Measurements from ENCODE around the gene PLA2G7. TPM values are rescaled to one million over a fixed set of nuclear protein-coding genes. Genes with fewer than 3 reads are reported as not detected.

Gene PLA2G7
- total RNA-seq, 3 donors from 2014 or later (not counting 1 experiment from before 2014, with no cell fraction given), result 1.1 TPM; not detected in 2

DNA sequence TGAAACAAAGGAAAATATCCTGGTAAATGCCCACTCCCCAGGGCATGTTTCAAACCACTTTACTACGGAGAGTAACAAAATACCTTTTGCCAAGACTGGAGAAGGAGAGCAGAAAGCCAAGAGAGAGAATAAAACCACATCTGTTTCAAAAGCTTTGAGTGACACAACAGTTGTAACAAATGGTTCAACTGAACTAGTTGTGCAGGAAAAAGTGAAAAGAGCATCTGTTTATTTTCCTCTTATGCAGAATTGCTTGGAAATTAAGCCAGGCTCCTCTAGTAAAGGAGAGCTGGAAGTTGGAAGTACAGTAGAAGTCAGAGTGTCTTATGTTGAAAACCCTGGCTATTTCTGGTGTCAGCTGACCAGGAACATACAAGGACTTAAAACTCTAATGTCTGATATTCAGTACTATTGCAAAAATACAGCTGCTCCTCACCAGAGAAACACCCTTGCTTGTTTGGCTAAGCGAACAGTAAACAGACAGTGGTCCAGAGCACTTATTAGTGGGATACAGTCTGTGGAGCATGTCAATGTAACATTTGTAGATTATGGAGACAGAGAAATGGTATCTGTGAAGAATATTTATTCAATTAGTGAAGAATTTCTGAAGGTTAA is 44.9 kb downstream of the PLA2G7 start:
- H3K27me3 Mint-ChIP-seq (ENCODE audit: low read depth in 2 of 2), result peaks cover 9 to 24% of the 10 kb centered on the region in 2 donors
- intact Hi-C loops (cut with micrococcal nuclease), result no loop called here
- no peaks in the 10 kb centered on the region for H3K4me1 Mint-ChIP-seq
- DNase-seq, result no peak
- no peaks in the 10 kb centered on the region for H3K27me3 ChIP-seq (ENCODE audit: control insufficient read depth, insufficient read depth, low read length)
- no peaks in the 10 kb centered on the region for H3K9me3 ChIP-seq (ENCODE audit: control insufficient read depth, insufficient read depth, low read length)
- TF ChIP-seq, protein P1, sequence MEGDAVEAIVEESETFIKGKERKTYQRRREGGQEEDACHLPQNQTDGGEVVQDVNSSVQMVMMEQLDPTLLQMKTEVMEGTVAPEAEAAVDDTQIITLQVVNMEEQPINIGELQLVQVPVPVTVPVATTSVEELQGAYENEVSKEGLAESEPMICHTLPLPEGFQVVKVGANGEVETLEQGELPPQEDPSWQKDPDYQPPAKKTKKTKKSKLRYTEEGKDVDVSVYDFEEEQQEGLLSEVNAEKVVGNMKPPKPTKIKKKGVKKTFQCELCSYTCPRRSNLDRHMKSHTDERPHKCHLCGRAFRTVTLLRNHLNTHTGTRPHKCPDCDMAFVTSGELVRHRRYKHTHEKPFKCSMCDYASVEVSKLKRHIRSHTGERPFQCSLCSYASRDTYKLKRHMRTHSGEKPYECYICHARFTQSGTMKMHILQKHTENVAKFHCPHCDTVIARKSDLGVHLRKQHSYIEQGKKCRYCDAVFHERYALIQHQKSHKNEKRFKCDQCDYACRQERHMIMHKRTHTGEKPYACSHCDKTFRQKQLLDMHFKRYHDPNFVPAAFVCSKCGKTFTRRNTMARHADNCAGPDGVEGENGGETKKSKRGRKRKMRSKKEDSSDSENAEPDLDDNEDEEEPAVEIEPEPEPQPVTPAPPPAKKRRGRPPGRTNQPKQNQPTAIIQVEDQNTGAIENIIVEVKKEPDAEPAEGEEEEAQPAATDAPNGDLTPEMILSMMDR (IDR thresholded peaks at IDR 0.05), result no peak
- H3K4me1 ChIP-seq (ENCODE audit: control insufficient read depth, insufficient read depth, low read length), result no peaks in the 10 kb centered on the region
- no peaks in the 10 kb centered on the region for H3K9me3 Mint-ChIP-seq
- no peak overlapping the region for H3K27ac ChIP-seq (ENCODE audit: low read length)
- no peak overlapping the region for H3K4me3 ChIP-seq (ENCODE audit: low read length)
- no peak for ATAC-seq
- 93% methylated on average over 1 of the region's 2 CpGs for WGBS (ENCODE audit: insufficient coverage)
- H3K4me3 Mint-ChIP-seq, result no peak overlapping the region
- H3K36me3 Mint-ChIP-seq, result no peaks in the 10 kb centered on the region
- H3K27ac Mint-ChIP-seq, result no peak overlapping the region
- no peaks in the 10 kb centered on the region for H3K36me3 ChIP-seq (ENCODE audit: control insufficient read depth, insufficient read depth, low read length)

- DNase-seq (no peak), ATAC-seq (no peak)
- Mint-ChIP-seq H3K4me1 (no peaks in the 10 kb centered on the region), H3K4me3 (no peak overlapping the region), H3K9me3 (no peaks in the 10 kb centered on the region), H3K36me3 (no peaks in the 10 kb centered on the region), H3K27ac (no peak overlapping the region), H3K27me3 (ENCODE audit: low read depth in 2 of 2) (peaks cover 9 to 24% of the 10 kb centered on the region in 2 donors)
- H3K36me3 ChIP-seq (ENCODE audit: control insufficient read depth, insufficient read depth, low read length), result no peaks in the 10 kb centered on the region
- H3K9me3 ChIP-seq (ENCODE audit: control insufficient read depth, insufficient read depth, low read length), result no peaks in the 10 kb centered on the region
- no peak overlapping the region for H3K27ac ChIP-seq (ENCODE audit: low read length)
- intact Hi-C loops (cut with micrococcal nuclease), result no loop called here
- H3K4me1 ChIP-seq (ENCODE audit: control insufficient read depth, insufficient read depth, low read length), result no peaks in the 10 kb centered on the region
- no peaks in the 10 kb centered on the region for H3K27me3 ChIP-seq (ENCODE audit: control insufficient read depth, insufficient read depth, low read length)
- TF ChIP-seq, protein P1 (IDR thresholded peaks at IDR 0.05), result no peak
- H3K4me3 ChIP-seq (ENCODE audit: low read length), result no peak overlapping the region
- 94% methylated on average over 3 of the region's 3 CpGs for WGBS (ENCODE audit: insufficient coverage)
Measured at GRCh38 chr6:46689657-46690056, 45.5 kb downstream of the PLA2G7 start.

- no peak for DNase-seq
- 93% methylated on average over 13 of the region's 13 CpGs for WGBS (ENCODE audit: insufficient coverage)
- Histone ChIP-seq H3K36me3 (ENCODE audit: control insufficient read depth, insufficient read depth, low read length) (no peaks in the 10 kb centered on the region), H3K4me3 (ENCODE audit: low read length) (no peak overlapping the region), H3K27me3 (ENCODE audit: control insufficient read depth, insufficient read depth, low read length) (no peaks in the 10 kb centered on the region), H3K4me1 (ENCODE audit: control insufficient read depth, insufficient read depth, low read length) (no peaks in the 10 kb centered on the region), H3K27ac (ENCODE audit: low read length) (no peak overlapping the region), H3K9me3 (ENCODE audit: control insufficient read depth, insufficient read depth, low read length) (no peaks in the 10 kb centered on the region)
- intact Hi-C loops (cut with micrococcal nuclease), result no loop called here
- Mint-ChIP-seq H3K27me3 (ENCODE audit: low read depth in 2 of 2) (peaks cover 9 to 24% of the 10 kb centered on the region in 2 donors), H3K36me3 (no peaks in the 10 kb centered on the region), H3K27ac (no peak overlapping the region), H3K4me1 (no peaks in the 10 kb centered on the region), H3K9me3 (no peaks in the 10 kb centered on the region), H3K4me3 (no peak overlapping the region)
- ATAC-seq, result no peak
- TF ChIP-seq, protein P1 (IDR thresholded peaks at IDR 0.05), result no peak
Measured at GRCh38 chr6:46688966-46689335, 46.2 kb downstream of the PLA2G7 start.
